Calu3 (cell line): Measurements from ENCODE around the gene MAGI1. TPM values are rescaled to one million over a fixed set of nuclear protein-coding genes. Genes with fewer than 3 reads are reported as not detected.

Experiments used
- BruUV-seq: library from RNA; stranded (reverse); fragments of 400-500 nt; replicated peaks from 2 replicates; lab custom pipeline; 2021; lab: Mats Ljungman, UMichigan
- CTCF ChIA-PET: fragments of 300-600 bp; sonication (Branson Sonifier 250); formaldehyde crosslinking; loops from one replicate; lab custom pipeline; 2022; ENCODE audit warnings: antibody characterized with exemption; lab: Charles Lee
- DNase-seq: peaks from one replicate; pipeline ENCODE4 v3.0.0; 2022
- H3K27ac Mint-ChIP-seq: one replicate; pipeline ENCODE4 v1.8.0; 2022; ENCODE audit warnings: mixed read lengths; ENCODE audit not compliant: unreplicated experiment
- H3K27me3 Mint-ChIP-seq: one replicate; pipeline ENCODE4 v1.8.0; 2022; ENCODE audit warnings: mixed read lengths; ENCODE audit not compliant: unreplicated experiment
- H3K36me3 Mint-ChIP-seq: one replicate; pipeline ENCODE4 v1.8.0; 2022; ENCODE audit warnings: mild to moderate bottlenecking, moderate library complexity, mixed read lengths; ENCODE audit not compliant: insufficient read depth, unreplicated experiment
- H3K4me1 Mint-ChIP-seq: one replicate; pipeline ENCODE4 v1.8.0; 2022; ENCODE audit warnings: mild to moderate bottlenecking, low read depth, mixed read lengths; ENCODE audit not compliant: unreplicated experiment
- H3K4me3 Mint-ChIP-seq: one replicate; pipeline ENCODE4 v1.8.0; 2022; ENCODE audit warnings: mild to moderate bottlenecking, low read depth, moderate library complexity, mixed read lengths; ENCODE audit not compliant: unreplicated experiment
- H3K9me3 Mint-ChIP-seq: one replicate; pipeline ENCODE4 v1.8.0; 2022; ENCODE audit warnings: low read depth, mixed read lengths; ENCODE audit not compliant: unreplicated experiment
- CTCF ChIP-seq: fragments of 200-600 bp; IDR thresholded peaks from one replicate; pipeline ENCODE4 v1.8.0; 2022; ENCODE audit warnings: antibody characterized with exemption; ENCODE audit not compliant: unreplicated experiment
- intact Hi-C: fragments of 100-400 bp; cut with micrococcal nuclease; formaldehyde crosslinking; loops from one replicate; pipeline ENCODE4 v1.10.0; 2022; ENCODE audit not compliant: unreplicated experiment
- total RNA-seq: library from RNA; stranded (reverse); gene quantifications from 2 replicates; pipeline ENCODE4 v1.2.3, GENCODE V29; 2022

The MAGI1 gene
- total RNA-seq, 1 experiment from 2014 or later: 76.4 TPM

- H3K9me3 Mint-ChIP-seq: no peaks in the 10 kb centered on the region
- H3K36me3 Mint-ChIP-seq: no peaks in the 10 kb centered on the region
- no peaks in the 10 kb centered on the region for H3K27me3 Mint-ChIP-seq
- H3K4me1 Mint-ChIP-seq: no peaks in the 10 kb centered on the region
- H3K27ac Mint-ChIP-seq: no peak overlapping the region
- no peak for TF ChIP-seq CTCF
- DNase-seq: no peak
- BruUV-seq: no TSS peak
- CTCF ChIA-PET: interaction anchor here (1.4 kb wide), 1 partner anchor 10 kb away, joined by 3 read pairs; no protein-coding TSS in a partner anchor
- intact Hi-C loops: no loop called here
- H3K4me3 Mint-ChIP-seq: no peak overlapping the region
These were observed 194.3 kb downstream of the MAGI1 start for GRCh38 chr3:65844370-65844769.

GRCh38 chr3:65843732-65844131, 195.0 kb downstream of the MAGI1 start:
- CTCF ChIA-PET: interaction anchor here (1.6 kb wide), 1 partner anchor 10 kb away, joined by 6 read pairs; no protein-coding TSS in a partner anchor
- no peaks in the 10 kb centered on the region for H3K9me3 Mint-ChIP-seq
- H3K27ac Mint-ChIP-seq: no peak overlapping the region
- no peak overlapping the region for H3K4me3 Mint-ChIP-seq
- H3K4me1 Mint-ChIP-seq: no peaks in the 10 kb centered on the region
- H3K36me3 Mint-ChIP-seq: no peaks in the 10 kb centered on the region
- no peak for TF ChIP-seq CTCF
- H3K27me3 Mint-ChIP-seq: no peaks in the 10 kb centered on the region
- no peak for DNase-seq
- intact Hi-C loops: no loop called here
- no TSS peak for BruUV-seq

- Mint-ChIP-seq H3K4me1 (peaks cover 39% of the 10 kb centered on the region), H3K4me3 (no peak overlapping the region), H3K36me3 (peaks cover 10% of the 10 kb centered on the region), H3K27me3 (no peaks in the 10 kb centered on the region), H3K9me3 (no peaks in the 10 kb centered on the region), H3K27ac (no peak overlapping the region)
- TF ChIP-seq CTCF: no peak
- BruUV-seq: no TSS peak
- intact Hi-C loops: no loop called here
- CTCF ChIA-PET: no interaction called here
- no peak for DNase-seq
These were observed 201.1 kb downstream of the MAGI1 start for GRCh38 chr3:65837604-65838003.

GRCh38 chr3:65836047-65836446, 202.7 kb downstream of the MAGI1 start:
- H3K4me3 Mint-ChIP-seq: no peak overlapping the region
- intact Hi-C loops: no loop called here
- peaks cover 39% of the 10 kb centered on the region for H3K4me1 Mint-ChIP-seq
- no TSS peak for BruUV-seq
- peak overlapping the region; percentile 41 for H3K27ac Mint-ChIP-seq
- no peaks in the 10 kb centered on the region for H3K9me3 Mint-ChIP-seq
- no peak for DNase-seq
- TF ChIP-seq CTCF: no peak
- CTCF ChIA-PET: no interaction called here
- peaks cover 10% of the 10 kb centered on the region for H3K36me3 Mint-ChIP-seq
- H3K27me3 Mint-ChIP-seq: no peaks in the 10 kb centered on the region
